ENCODE data around the gene RBM26. TPM values are rescaled to one million over a fixed set of nuclear protein-coding genes. Genes with fewer than 3 reads are reported as not detected.

The RBM26 gene
- total RNA-seq, 1 experiment from 2014 or later: 32.2 TPM

GRCh38 chr13:79384022-79384610, 21.9 kb downstream of the RBM26 start:
- BruUV-seq (replicated peaks): no TSS peak
- ATAC-seq (no peak), DNase-seq (ENCODE audit: low read depth, low spot score) (no peak)
- TF ChIP-seq CTCF (IDR thresholded peaks at IDR 0.05): no peak
- no peaks in the 10 kb centered on the region for H3K36me3 ChIP-seq (ENCODE audit: control insufficient read depth, insufficient read depth, low read length)
- H3K27ac ChIP-seq (ENCODE audit: low read length): no peak overlapping the region
- in situ Hi-C loops (cut with HindIII; ENCODE audit: low pct_unique_long_range_greater_than_20kb, low sequenced_read_pairs) (no loop called here), intact Hi-C loops (cut with micrococcal nuclease; ENCODE audit: unreplicated experiment) (no loop called here)
- H3K4me3 ChIP-seq (ENCODE audit: low read depth in 2 of 2, low read length in 2 of 2): no peak overlapping the region
- ChIA-PET POLR2A (no interaction called here), CTCF (no interaction called here)
- H3K4me1 ChIP-seq (ENCODE audit: control insufficient read depth, insufficient read depth, low read length): peaks cover 13% of the 10 kb centered on the region
- H3K9me3 ChIP-seq (ENCODE audit: control insufficient read depth, insufficient read depth, low read depth, low read length): no peaks in the 10 kb centered on the region
- no peaks in the 10 kb centered on the region for H3K27me3 ChIP-seq (ENCODE audit: control insufficient read depth, insufficient read depth, low read length)

- H3K36me3 ChIP-seq (ENCODE audit: control insufficient read depth, insufficient read depth, low read length): peaks cover 2% of the 10 kb centered on the region; the same call in 1 of the 2 replicates
- CTCF ChIA-PET: no interaction called here
- no peak for TF ChIP-seq SIN3A (IDR thresholded peaks at IDR 0.05; ENCODE audit: borderline replicate concordance, insufficient read depth, low read depth, low read length)
- TF ChIP-seq CTCF (IDR thresholded peaks at IDR 0.05): no peak
- no peak for TF ChIP-seq POLR2AphosphoS5 (IDR thresholded peaks at IDR 0.05; ENCODE audit: low read depth, low read length)
- TF ChIP-seq, protein P1, sequence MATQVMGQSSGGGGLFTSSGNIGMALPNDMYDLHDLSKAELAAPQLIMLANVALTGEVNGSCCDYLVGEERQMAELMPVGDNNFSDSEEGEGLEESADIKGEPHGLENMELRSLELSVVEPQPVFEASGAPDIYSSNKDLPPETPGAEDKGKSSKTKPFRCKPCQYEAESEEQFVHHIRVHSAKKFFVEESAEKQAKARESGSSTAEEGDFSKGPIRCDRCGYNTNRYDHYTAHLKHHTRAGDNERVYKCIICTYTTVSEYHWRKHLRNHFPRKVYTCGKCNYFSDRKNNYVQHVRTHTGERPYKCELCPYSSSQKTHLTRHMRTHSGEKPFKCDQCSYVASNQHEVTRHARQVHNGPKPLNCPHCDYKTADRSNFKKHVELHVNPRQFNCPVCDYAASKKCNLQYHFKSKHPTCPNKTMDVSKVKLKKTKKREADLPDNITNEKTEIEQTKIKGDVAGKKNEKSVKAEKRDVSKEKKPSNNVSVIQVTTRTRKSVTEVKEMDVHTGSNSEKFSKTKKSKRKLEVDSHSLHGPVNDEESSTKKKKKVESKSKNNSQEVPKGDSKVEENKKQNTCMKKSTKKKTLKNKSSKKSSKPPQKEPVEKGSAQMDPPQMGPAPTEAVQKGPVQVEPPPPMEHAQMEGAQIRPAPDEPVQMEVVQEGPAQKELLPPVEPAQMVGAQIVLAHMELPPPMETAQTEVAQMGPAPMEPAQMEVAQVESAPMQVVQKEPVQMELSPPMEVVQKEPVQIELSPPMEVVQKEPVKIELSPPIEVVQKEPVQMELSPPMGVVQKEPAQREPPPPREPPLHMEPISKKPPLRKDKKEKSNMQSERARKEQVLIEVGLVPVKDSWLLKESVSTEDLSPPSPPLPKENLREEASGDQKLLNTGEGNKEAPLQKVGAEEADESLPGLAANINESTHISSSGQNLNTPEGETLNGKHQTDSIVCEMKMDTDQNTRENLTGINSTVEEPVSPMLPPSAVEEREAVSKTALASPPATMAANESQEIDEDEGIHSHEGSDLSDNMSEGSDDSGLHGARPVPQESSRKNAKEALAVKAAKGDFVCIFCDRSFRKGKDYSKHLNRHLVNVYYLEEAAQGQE (IDR thresholded peaks at IDR 0.05; ENCODE audit: insufficient read depth in 1 of 2, low read depth in 2 of 2, low read length in 1 of 2): no peak
- no peak for TF ChIP-seq TCF7L2 (IDR thresholded peaks at IDR 0.05; ENCODE audit: low read depth, low read length)
- ATAC-seq: no peak
- in situ Hi-C loops (cut with HindIII; ENCODE audit: low pct_unique_long_range_greater_than_20kb, low sequenced_read_pairs) (no loop called here), intact Hi-C loops (cut with micrococcal nuclease; ENCODE audit: unreplicated experiment) (no loop called here)
- DNase-seq (ENCODE audit: low read depth, low spot score): no peak
- H3K4me3 ChIP-seq (ENCODE audit: low read depth in 2 of 2, low read length in 2 of 2): no peak overlapping the region
- H3K9me3 ChIP-seq (ENCODE audit: control insufficient read depth, insufficient read depth, low read depth, low read length): no peaks in the 10 kb centered on the region
- POLR2A ChIA-PET: no interaction called here
- no peak overlapping the region for H3K27ac ChIP-seq (ENCODE audit: low read length)
- H3K27me3 ChIP-seq (ENCODE audit: control insufficient read depth, insufficient read depth, low read length): no peaks in the 10 kb centered on the region
- H3K4me1 ChIP-seq (ENCODE audit: control insufficient read depth, insufficient read depth, low read length): peaks cover 13% of the 10 kb centered on the region
- BruUV-seq (replicated peaks): no TSS peak
Observed at GRCh38 chr13:79382545-79383275, 23.3 kb downstream of the RBM26 start.

Measured in Panc1 (cell line).